GM21360 (cell line): ENCODE results near the gene SFMBT2.

Experiments used
- ATAC-seq: cut with Tn5 transposase; IDR thresholded peaks from one replicate; pipeline ENCODE4 v1.9.1; 2021; ENCODE audit warnings: mild to moderate bottlenecking, moderate library complexity; ENCODE audit not compliant: unreplicated experiment

The SFMBT2 gene

GRCh38 chr10:7370511-7370910 lies 40.3 kb downstream of the SFMBT2 start:
- no peak for ATAC-seq

- ATAC-seq = no peak
Measured at GRCh38 chr10:7365027-7365745, 45.6 kb downstream of the SFMBT2 start.

- ATAC-seq = no peak
Measured at GRCh38 chr10:7364474-7364873, 46.4 kb downstream of the SFMBT2 start.

- ATAC-seq = no peak
Measured at GRCh38 chr10:7363700-7364099, 47.1 kb downstream of the SFMBT2 start.

GRCh38 chr10:7362471-7362870 lies 48.4 kb downstream of the SFMBT2 start:
- ATAC-seq = no peak

- no peak for ATAC-seq
Measured at GRCh38 chr10:7361316-7361715, 49.5 kb downstream of the SFMBT2 start.

- no peak for ATAC-seq
Measured at GRCh38 chr10:7359954-7360353, 50.9 kb downstream of the SFMBT2 start.

GRCh38 chr10:7359356-7359755 lies 51.5 kb downstream of the SFMBT2 start:
- ATAC-seq = no peak

GRCh38 chr10:7357193-7357592 lies 53.6 kb downstream of the SFMBT2 start:
- no peak for ATAC-seq

- ATAC-seq = no peak
Measured at GRCh38 chr10:7354330-7355047, 56.3 kb downstream of the SFMBT2 start.

- ATAC-seq = no peak
Measured at GRCh38 chr10:7351894-7352293, 58.9 kb downstream of the SFMBT2 start.

- no peak for ATAC-seq
Measured at GRCh38 chr10:7350541-7351195, 60.2 kb downstream of the SFMBT2 start.

- no peak for ATAC-seq
Measured at GRCh38 chr10:7345717-7346116, 65.1 kb downstream of the SFMBT2 start.

- ATAC-seq = no peak
Measured at GRCh38 chr10:7343040-7343439, 67.8 kb downstream of the SFMBT2 start.

- ATAC-seq = no peak
Measured at GRCh38 chr10:7340179-7340874, 70.5 kb downstream of the SFMBT2 start.

GRCh38 chr10:7339510-7339909 lies 71.3 kb downstream of the SFMBT2 start:
- no peak for ATAC-seq

GRCh38 chr10:7338469-7338868 lies 72.4 kb downstream of the SFMBT2 start:
- ATAC-seq = no peak

GRCh38 chr10:7337431-7338171 lies 73.2 kb downstream of the SFMBT2 start:
- ATAC-seq = peak; percentile 81

GRCh38 chr10:7335977-7336376 lies 74.9 kb downstream of the SFMBT2 start:
- ATAC-seq = no peak

- ATAC-seq = no peak
Measured at GRCh38 chr10:7334642-7334964, 76.2 kb downstream of the SFMBT2 start.
